Skeletal muscle cell (primary cell): ENCODE measurements around the gene FHOD3.
"Not testable (repeated sequence)": the region's sequence is repeated elsewhere in the genome, so short reads cannot be mapped to it uniquely, and the experiment has no call there.

Source experiments
- DNase-seq: peaks from one replicate; pipeline ENCODE4 v3.0.0-alpha.2; 2010; ENCODE audit warnings: low read depth
- H3K4me3 ChIP-seq: 2 replicates; pipeline ENCODE4 v1.5.1; 2011; ENCODE audit warnings: low read depth, mild to moderate bottlenecking, control low read depth, low read length, moderate library complexity

Gene FHOD3

DNA sequence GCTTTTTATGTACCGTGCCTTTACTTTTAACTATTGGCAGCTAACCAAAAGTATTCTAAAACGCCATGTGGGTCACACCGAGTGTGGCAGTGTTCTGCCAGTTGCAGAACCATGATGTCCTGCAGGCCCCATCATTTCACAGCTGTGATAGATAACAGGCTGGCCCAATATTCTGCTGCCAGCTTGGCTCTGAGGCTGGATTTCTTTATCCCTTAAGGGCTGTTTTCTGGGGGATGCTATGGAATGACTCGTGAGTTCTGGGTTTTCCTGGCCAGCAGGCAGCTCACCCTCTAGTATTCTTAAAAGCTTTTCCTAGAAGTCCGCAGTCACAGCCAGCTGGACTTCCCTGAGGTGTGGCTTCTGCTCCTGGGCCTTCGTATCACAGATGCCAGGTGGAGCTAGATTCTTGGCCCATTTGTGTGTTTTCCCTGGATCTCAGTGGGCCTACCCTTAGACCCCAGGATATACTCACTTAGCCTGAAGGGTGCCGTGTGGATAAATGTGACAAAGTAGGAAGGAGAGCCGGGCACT is 41.0 kb downstream of the FHOD3 start:
- no peak for DNase-seq
- H3K4me3 ChIP-seq: no peak overlapping the region

DNA sequence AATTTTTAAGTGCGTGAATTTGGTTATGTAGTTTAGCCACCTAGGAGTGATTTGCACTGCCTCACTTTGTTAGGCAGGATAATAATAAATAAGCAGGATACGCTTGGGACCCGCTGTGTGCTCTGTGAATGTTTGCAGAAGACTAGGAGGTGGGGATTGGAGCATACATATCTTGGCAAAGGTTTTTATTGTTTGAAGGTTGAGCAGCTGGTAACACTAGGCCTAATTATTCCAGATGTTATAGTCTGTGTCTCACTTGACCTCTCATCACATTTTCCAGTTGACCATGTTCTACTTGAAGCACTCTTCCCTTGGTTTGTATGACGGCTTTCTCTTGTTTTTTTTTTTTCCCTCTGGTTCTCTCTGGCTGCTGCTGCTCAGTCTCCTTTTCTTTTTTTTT is 42.7 kb downstream of the FHOD3 start:
- no peak overlapping the region for H3K4me3 ChIP-seq
- DNase-seq: no peak

- no peak overlapping the region for H3K4me3 ChIP-seq
- DNase-seq: no peak
Measured at GRCh38 chr18:36341944-36342343, 44.4 kb downstream of the FHOD3 start.

GRCh38 chr18:36348331-36348730 is 50.8 kb downstream of the FHOD3 start:
- no peak overlapping the region for H3K4me3 ChIP-seq
- DNase-seq: no peak

DNA sequence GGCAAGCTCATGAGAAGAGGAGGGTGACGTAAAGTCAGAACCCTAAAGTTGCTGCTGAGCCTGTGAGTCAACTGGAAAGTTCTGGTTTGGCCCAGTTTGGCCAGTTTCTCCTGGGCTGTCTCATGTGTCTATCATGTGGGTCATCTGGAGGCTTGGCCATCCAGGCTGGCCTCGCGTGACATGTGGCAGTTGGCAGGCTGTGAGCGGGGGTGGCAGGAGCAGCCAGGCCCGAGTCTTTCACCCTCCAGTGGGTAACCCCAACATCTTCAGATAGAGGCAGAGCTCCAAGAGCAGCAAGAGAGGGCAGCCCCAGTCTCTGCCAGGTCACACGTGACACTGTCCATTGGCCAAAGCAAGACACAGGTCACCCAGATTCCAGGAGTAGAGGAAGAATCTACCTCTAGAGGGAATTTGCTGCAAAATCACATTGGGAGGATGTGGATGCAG is 51.5 kb downstream of the FHOD3 start:
- no peak for DNase-seq
- no peak overlapping the region for H3K4me3 ChIP-seq

DNA sequence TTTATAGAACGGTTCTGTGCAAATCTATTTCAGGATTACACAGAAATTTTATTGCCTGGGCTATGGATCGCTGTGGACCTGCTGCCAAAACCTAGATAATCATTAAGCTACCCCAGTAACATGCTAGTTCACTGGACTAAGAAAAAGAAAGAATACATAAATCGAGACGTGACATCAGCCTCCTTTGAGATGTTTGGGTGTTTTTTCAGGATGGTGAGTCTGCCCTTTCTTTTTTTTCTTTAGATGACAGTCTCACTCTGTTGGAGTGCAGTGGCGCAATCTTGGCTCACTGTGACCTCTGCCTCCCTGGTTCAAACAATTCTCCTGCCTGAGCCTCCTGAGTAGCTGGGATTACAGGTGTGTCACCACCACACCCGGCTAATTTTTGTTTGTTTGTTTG is 52.0 kb downstream of the FHOD3 start:
- H3K4me3 ChIP-seq: no peak overlapping the region
- no peak for DNase-seq

DNA sequence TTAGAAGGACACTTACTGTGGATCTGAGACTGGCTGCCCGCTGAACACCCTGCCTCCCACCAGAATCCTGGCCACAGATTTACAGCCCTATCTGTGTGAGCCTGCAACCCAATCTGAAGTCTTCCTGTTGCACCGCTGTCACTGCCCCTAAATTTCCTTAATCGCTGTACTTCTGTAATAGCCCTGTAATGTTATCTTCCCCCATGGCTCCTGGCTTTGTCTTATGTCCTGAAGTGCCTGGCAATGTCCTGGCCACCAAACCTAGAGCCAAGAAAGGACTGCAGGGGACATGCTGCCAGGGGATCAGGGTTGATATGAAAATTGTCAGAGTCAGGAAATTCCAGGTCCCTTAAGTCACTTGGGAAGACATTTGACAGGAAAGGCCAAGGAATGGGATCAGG is 52.7 kb downstream of the FHOD3 start:
- H3K4me3 ChIP-seq: no peak overlapping the region
- no peak for DNase-seq

DNA sequence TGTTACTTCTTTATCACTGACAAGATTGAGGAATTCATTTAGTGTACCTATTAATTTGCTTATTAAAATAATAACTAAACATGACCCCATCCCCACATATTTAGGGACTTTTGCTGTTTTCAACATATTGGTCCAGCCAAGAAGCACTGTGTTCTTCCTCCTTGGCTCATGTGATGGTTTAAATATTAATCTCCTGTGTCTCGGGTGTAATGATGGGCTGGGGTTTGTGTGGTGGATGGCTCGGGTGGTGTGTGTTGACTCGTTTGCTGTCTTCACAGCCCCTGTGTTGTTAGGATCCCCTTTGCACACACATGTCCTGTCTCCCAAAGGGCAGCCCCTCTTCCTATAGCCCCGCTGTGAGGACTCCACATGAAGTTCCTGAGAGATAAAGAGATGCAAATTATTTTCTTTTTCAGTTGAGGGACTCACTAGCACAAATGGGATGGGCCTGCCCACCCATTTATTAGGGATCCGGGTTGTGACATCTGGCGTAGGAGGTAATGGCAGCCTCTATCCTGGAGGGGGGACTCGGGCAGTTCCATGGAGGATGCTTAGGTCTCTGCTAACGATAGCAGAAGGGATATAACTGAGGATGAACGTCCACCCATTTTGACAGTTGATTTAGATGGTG is 53.4 kb downstream of the FHOD3 start:
- no peak overlapping the region for H3K4me3 ChIP-seq
- DNase-seq: no peak

- no peak overlapping the region for H3K4me3 ChIP-seq
- DNase-seq: peak; percentile 81
Measured at GRCh38 chr18:36352384-36352783, 54.9 kb downstream of the FHOD3 start.

GRCh38 chr18:36354989-36355388 is 57.5 kb downstream of the FHOD3 start:
- DNase-seq: peak; percentile 51
- H3K4me3 ChIP-seq: no peak overlapping the region

GRCh38 chr18:36355511-36355910 is 58.0 kb downstream of the FHOD3 start:
- no peak for DNase-seq
- H3K4me3 ChIP-seq: no peak overlapping the region

DNA sequence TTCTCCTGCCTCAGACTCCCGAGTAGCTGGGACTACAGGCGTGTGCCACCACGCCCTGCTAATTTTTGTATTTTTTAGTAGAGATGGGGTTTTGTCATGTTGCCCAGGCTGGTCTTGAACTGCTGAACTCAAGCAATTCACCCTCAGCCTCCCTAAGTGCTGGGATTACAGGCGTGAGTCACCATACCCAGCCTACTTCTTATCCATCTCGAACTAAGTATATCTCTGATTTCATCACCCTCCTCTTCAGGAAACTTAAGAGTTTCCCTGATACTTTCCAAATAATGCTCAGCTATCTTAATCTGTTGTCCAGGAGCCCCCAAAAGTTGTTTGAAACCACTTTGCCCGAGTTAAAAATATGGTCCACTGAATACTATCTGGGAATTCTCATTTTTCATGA is 59.2 kb downstream of the FHOD3 start:
- not testable (repeated sequence) for H3K4me3 ChIP-seq, DNase-seq

GRCh38 chr18:36358141-36358540 is 60.6 kb downstream of the FHOD3 start:
- no peak overlapping the region for H3K4me3 ChIP-seq
- DNase-seq: no peak

GRCh38 chr18:36360256-36360909 is 62.9 kb downstream of the FHOD3 start:
- H3K4me3 ChIP-seq: no peak overlapping the region
- DNase-seq: no peak

DNA sequence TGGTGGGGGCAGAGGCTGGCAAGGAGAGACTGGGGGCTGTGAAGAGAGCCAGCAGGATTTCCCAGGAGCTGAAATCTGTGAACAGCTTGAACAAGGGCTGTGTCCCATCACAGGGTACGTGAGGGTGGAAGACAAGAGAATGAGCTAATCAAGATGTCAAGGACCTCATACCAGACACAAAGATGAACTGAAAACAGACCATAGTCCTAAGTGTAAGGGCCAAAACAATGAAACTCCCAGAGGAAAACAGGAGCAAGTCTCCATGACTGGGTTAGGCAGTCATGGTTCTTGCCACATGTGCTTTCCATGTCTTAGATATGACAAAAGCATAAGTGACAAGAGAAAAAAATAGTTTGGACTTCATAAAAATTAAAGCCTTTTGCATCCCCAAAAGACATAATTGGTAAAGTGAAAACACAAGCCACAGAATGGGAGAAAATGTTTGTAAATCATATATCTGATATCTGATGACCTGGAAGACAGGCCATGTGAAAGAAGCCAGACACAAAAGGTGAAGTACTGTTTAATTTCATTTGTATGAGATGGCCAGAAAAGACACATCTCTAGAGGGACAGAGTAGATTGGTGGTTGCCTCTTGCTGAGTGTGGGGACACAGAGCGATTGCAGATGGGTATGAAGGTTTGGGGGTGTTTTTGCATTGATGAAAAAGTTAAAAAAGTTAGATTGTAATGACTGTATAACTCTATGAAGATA is 67.6 kb downstream of the FHOD3 start:
- no peak for DNase-seq
- no peak overlapping the region for H3K4me3 ChIP-seq

- no peak for DNase-seq
- H3K4me3 ChIP-seq: no peak overlapping the region
Measured at GRCh38 chr18:36365836-36366775, 68.6 kb downstream of the FHOD3 start.

DNA sequence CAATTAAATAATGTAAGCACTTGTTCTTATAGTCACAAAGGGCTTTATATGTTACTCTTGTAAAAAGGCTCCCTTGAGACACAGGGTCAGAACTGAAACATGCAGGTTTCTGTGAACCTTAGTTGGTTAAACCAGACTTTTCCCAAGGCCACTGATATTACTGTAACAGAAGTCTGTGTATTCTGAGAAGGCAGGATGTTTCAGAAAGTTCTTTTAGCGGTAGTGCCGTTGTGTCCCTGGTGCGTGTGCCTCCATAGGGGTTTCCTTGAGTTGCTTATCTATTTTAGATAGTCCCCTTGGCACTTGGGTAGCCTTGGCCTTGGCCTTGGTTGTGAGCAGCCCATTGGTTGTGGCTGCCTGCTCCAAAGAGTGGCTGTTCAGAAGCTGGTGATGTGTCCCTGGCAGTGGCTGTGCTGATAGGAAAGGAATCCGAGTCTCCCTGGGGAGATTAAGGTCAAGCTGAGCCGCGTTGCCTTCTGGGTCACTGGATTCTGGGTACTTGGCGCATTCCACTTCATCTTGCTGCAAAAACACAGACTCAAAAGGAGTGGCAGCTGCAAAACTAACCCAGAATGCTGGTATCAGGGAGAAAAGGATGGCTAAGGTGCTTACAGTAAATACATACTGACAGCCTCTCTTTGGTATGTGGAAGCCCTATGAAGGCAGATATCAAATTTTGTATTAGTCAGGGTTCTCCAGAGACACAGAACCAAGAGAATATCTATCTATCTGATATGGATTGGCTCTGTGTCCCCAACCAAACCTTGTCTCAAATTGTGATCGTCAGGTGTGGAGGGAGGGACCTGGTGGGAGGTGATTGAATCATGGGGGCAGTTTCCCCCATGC is 69.7 kb downstream of the FHOD3 start:
- DNase-seq: no peak

DNA sequence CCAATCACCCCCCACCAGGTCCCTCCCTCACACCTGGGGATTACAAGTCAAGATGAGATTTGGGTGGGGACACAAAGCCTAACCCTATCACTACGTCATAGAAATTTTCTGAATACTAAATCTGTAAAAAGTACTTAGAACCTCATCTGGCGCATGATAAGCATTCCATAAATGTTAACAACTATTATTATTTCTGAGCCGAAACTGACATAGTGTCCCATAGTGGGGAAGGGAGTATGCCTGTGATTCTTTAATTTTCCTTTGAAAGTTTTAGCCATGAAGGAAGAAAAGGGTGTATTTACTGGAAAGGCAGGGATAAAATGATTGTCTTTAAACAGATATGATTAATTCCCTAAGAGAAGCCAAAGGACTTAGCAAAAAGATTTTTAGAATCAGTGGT is 71.4 kb downstream of the FHOD3 start:
- DNase-seq: no peak
- no peak overlapping the region for H3K4me3 ChIP-seq

More for the DNA sequence above, 69.7 kb downstream of the FHOD3 start:
- H3K4me3 ChIP-seq: no peak overlapping the region

DNA sequence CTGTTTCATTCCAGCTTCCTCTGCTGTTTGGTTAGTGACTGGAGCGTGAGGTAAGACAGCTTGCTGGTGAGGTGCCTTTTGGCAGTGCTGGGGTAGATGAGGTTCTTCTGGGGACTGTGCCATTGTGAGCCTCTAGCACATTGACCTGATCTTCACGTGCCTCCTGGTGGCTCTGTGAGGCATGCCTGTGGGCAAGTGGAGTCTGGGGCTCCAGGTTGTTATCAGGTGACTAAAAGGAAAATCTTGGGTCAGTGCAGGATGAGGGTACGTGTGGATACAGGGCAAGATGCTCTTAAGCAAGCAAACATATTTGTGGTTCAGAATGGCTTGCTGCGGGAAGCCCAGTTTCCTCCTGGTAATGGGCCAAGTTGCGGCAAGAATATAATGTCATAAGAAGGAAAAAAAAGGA is 75.4 kb downstream of the FHOD3 start:
- DNase-seq: peak; percentile 42
- no peak overlapping the region for H3K4me3 ChIP-seq
